A549 (cell line): Measurements from ENCODE around the gene APCS. TPM values are rescaled to one million over a fixed set of nuclear protein-coding genes. Genes with fewer than 3 reads are reported as not detected.

Experiments used
- ATAC-seq, 2 experiments: fragments of 200-7000 bp in 1 of 2; fragments of >200 bp in 1 of 2; cut with Nextera tagmentation in 1 of 2; cut with Tn5 transposase in 1 of 2; 3 replicates each; pipeline versions ENCODE4 v1.8.0 to v1.9.1; 2018 to 2020; ENCODE audit warnings: mild to moderate bottlenecking in 1 of 2, moderate library complexity in 1 of 2
- CTCF ChIA-PET: fragments of 300-600 bp; sonication (Branson Sonifier 250); formaldehyde crosslinking; extraction: SDS; loops from one replicate; lab custom pipeline; 2021; ENCODE audit warnings: antibody characterized with exemption, inconsistent platforms; lab: Yijun Ruan, JAX
- POLR2A ChIA-PET: fragments of 350-600 bp; formaldehyde crosslinking; extraction: SDS; loops from one replicate; lab custom pipeline; 2021; ENCODE audit warnings: antibody characterized with exemption, inconsistent platforms; lab: Yijun Ruan, JAX
- DNase-seq, 2 experiments: peaks; one replicate each; pipeline versions ENCODE4 v3.0.0 to v3.0.0-alpha.2; 2011 to 2016; ENCODE audit warnings: low read depth in 1 of 2, low spot score in 1 of 2
- FAIRE-seq: peaks from 2 replicates; lab custom pipeline; 2011; peaks lifted over from hg19 to GRCh38; lab: Jason Lieb, UNC
- H3K27ac ChIP-seq, 2 experiments: fragments of >200 bp; sonication (Bioruptor Twin); formaldehyde crosslinking; 3 replicates each; pipeline ENCODE4 v1.5.1; 2016 to 2017
- H3K4me1 ChIP-seq: fragments of >200 bp; sonication (Bioruptor Twin); formaldehyde crosslinking; 3 replicates; pipeline ENCODE4 v1.6.1; 2016
- H3K4me2 ChIP-seq: fragments of >200 bp; sonication (Bioruptor Twin); formaldehyde crosslinking; 3 replicates; pipeline ENCODE4 v1.6.1; 2016
- H3K4me3 ChIP-seq: fragments of >200 bp; sonication (Bioruptor Twin); formaldehyde crosslinking; 3 replicates; pipeline ENCODE4 v1.5.1; 2016
- H3K9me3 ChIP-seq: fragments of >200 bp; sonication (Bioruptor Twin); formaldehyde crosslinking; 3 replicates; pipeline ENCODE4 v1.6.1; 2016
- CBX2 ChIP-seq: fragments of 200-600 bp; sonication (generic); IDR thresholded peaks from 2 replicates; pipeline ENCODE4 v1.6.1; 2016; ENCODE audit warnings: low read depth, mild to moderate bottlenecking, borderline replicate concordance
- CBX8 ChIP-seq: fragments of 200-600 bp; sonication (generic); IDR thresholded peaks from 2 replicates; pipeline ENCODE4 v1.6.1; 2016
- CEBPB ChIP-seq, 2 experiments: fragments of >200 bp in 1 of 2; sonication (Bioruptor Twin) in 1 of 2; formaldehyde crosslinking in 1 of 2; IDR thresholded peaks; 2 replicates each; pipeline ENCODE4 v1.6.1; 2012 to 2016
- CHD2 ChIP-seq: fragments of 150-350 bp; IDR thresholded peaks from 2 replicates; pipeline ENCODE4 v1.6.1; 2014; ENCODE audit warnings: low read length; ENCODE audit not compliant: partially characterized antibody
- FOSL2 ChIP-seq, 2 experiments: fragments of 450-650 bp in 1 of 2; fragments of >200 bp in 1 of 2; sonication (Bioruptor Twin) in 1 of 2; formaldehyde crosslinking; IDR thresholded peaks; 2 replicates each; pipeline versions ENCODE4 v1.5.0 to v1.6.1; 2016 to 2020; ENCODE audit warnings: mild to moderate bottlenecking in 1 of 2, moderate library complexity in 1 of 2
- GATA3 ChIP-seq: IDR thresholded peaks from 2 replicates; pipeline ENCODE4 v1.6.1; 2012; ENCODE audit warnings: borderline replicate concordance
- HEYL ChIP-seq: fragments of 250-450 bp; sonication (Bioruptor Pico); IDR thresholded peaks from 2 replicates; pipeline ENCODE4 v1.8.0; 2021; ENCODE audit warnings: mild to moderate bottlenecking, moderate library complexity
- HOXB13 ChIP-seq: fragments of 250-450 bp; sonication (Bioruptor Pico); IDR thresholded peaks from 2 replicates; pipeline ENCODE4 v1.5.0; 2020; ENCODE audit warnings: low read depth, mild to moderate bottlenecking, moderate library complexity
- HOXB5 ChIP-seq: fragments of 250-450 bp; sonication (Bioruptor Pico); IDR thresholded peaks from 2 replicates; pipeline ENCODE4 v1.5.0; 2020; ENCODE audit warnings: mild to moderate bottlenecking, moderate library complexity
- MYC ChIP-seq: IDR thresholded peaks from 2 replicates; pipeline ENCODE4 v1.6.1; 2012; ENCODE audit warnings: mild to moderate bottlenecking, inconsistent platforms, low read length, improper control_type of control experiment, borderline replicate concordance
- NPAS2 ChIP-seq: fragments of 250-450 bp; sonication (Bioruptor Pico); IDR thresholded peaks from 2 replicates; pipeline ENCODE4 v1.8.0; 2022; ENCODE audit warnings: mild to moderate bottlenecking, moderate library complexity, borderline replicate concordance
- NR3C1 ChIP-seq: fragments of >200 bp; sonication (Bioruptor Twin); formaldehyde crosslinking; IDR thresholded peaks from 3 replicates; pipeline ENCODE4 v1.6.1; 2017
- POLR2A ChIP-seq: IDR thresholded peaks from 2 replicates; pipeline ENCODE4 v1.6.1; 2012; ENCODE audit warnings: mild to moderate bottlenecking, low read length
- RARB ChIP-seq: fragments of 250-450 bp; sonication (Bioruptor Pico); IDR thresholded peaks from 2 replicates; pipeline ENCODE4 v1.8.0; 2021; ENCODE audit warnings: mild to moderate bottlenecking, moderate library complexity
- RNF2 ChIP-seq: fragments of 200-600 bp; sonication (generic); IDR thresholded peaks from 2 replicates; pipeline ENCODE4 v1.6.1; 2016; ENCODE audit warnings: low read depth, mild to moderate bottlenecking, antibody characterized with exemption, moderate library complexity, borderline replicate concordance
- SMC3 ChIP-seq: fragments of >200 bp; sonication (Bioruptor Twin); formaldehyde crosslinking; IDR thresholded peaks from 3 replicates; pipeline ENCODE4 v1.6.1; 2018; ENCODE audit warnings: inconsistent platforms
- SREBF2 ChIP-seq: fragments of 450-650 bp; IDR thresholded peaks from 2 replicates; pipeline ENCODE4 v1.6.1; 2014; ENCODE audit warnings: mild to moderate bottlenecking, moderate library complexity
- TFCP2L1 ChIP-seq: fragments of 250-450 bp; sonication (Bioruptor Pico); IDR thresholded peaks from 2 replicates; pipeline ENCODE4 v1.5.0; 2021; ENCODE audit warnings: mild to moderate bottlenecking
- ZSCAN20 ChIP-seq: fragments of 250-450 bp; sonication (Bioruptor Pico); IDR thresholded peaks from 2 replicates; pipeline ENCODE4 v1.8.0; 2022; ENCODE audit warnings: mild to moderate bottlenecking, moderate library complexity
- WGBS: methylation state at CpG from one replicate; pipeline ENCODE4 v1.1.6; 2017; ENCODE audit errors: missing lambda C conversion rate; 5-methylcytosine and 5-hydroxymethylcytosine counted together
- polyA plus RNA-seq, 4 experiments: library from polyadenylated mRNA; depleted of rRNA in 3 of 4; stranded (reverse); fragments of >200 nt; fragmentation: RNase III in 1 of 4; extraction: RNeasy Plus Mini Kit Qiagen cat#74134 plus additional on column Dnase treatment in 1 of 4; gene quantifications; 2 replicates in 3 of 4; 3 replicates in 1 of 4; pipeline ENCODE4 v1.2.3, GENCODE V29; 2011 to 2017
- TF ChIP-seq, protein P1 (sequence below): fragments of 200-600 bp; sonication (generic); IDR thresholded peaks from 2 replicates; pipeline ENCODE4 v1.6.1; 2016; ENCODE audit warnings: antibody characterized with exemption, mild to moderate bottlenecking, moderate library complexity
- TF ChIP-seq, protein P2 (sequence below): fragments of 250-450 bp; sonication (Bioruptor Pico); IDR thresholded peaks from 2 replicates; pipeline ENCODE4 v1.5.0; 2020; ENCODE audit warnings: low read depth, mild to moderate bottlenecking, moderate library complexity
- TF ChIP-seq, protein P3 (sequence below): fragments of 250-450 bp; sonication (Bioruptor Pico); IDR thresholded peaks from 2 replicates; pipeline ENCODE4 v1.5.0; 2021; ENCODE audit warnings: mild to moderate bottlenecking, moderate library complexity, borderline replicate concordance
- TF ChIP-seq, protein P4 (sequence below): IDR thresholded peaks from 2 replicates; pipeline ENCODE4 v1.6.1; 2012; ENCODE audit warnings: low read depth, borderline replicate concordance

Gene APCS
- polyA plus RNA-seq, 2 of the 4 experiments (the other 2 are of a cell fraction) = not detected

DNA sequence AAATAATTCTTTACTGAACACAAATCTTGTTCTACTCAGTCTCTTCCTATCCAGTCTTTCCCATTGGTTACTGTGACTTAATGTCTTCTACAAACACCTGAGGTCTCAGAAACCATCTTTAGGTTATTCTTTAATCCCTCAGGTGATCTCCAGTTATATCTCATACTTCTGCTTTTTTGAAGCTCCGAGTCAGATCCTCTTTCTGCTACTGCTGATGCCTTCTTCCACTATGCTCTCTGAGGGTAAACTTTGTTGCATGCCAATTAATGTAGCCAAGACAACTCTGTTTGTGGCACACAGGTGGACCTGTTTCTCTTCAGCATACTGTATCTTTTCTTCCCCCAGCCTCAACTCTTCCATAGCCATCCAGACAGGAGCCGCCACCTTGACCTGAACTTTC is 3.1 kb upstream of the APCS start:
- WGBS = 30% methylated on average over 2 of the region's 2 CpGs

DNA sequence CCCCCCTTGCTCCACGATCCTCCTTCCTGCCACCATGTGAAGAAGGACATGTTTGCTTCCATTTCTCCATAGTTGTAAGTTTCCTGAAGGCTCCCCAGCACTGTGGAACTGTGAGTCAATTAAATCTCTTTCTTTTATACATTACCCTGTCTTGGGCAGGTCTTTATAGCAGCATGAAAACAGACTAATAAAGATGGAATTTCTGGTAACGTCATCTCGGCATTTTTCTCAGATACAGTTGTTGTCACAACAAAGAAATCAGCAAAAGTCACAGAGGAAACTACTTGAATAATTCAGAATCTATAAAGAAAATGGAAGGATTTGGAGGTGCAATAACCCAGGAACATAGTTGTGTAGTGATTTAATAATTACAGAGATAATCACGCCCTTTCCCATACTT is 4.4 kb downstream of the APCS start:
- FAIRE-seq (no peak), ATAC-seq (no peak), DNase-seq (no peak)
- ChIA-PET CTCF (no interaction called here), POLR2A (no interaction called here)
- H3K4me3 ChIP-seq = no peak overlapping the region
- no peak for TF ChIP-seq HEYL (CRISPR knock-in tag)
- TF ChIP-seq, protein P1, sequence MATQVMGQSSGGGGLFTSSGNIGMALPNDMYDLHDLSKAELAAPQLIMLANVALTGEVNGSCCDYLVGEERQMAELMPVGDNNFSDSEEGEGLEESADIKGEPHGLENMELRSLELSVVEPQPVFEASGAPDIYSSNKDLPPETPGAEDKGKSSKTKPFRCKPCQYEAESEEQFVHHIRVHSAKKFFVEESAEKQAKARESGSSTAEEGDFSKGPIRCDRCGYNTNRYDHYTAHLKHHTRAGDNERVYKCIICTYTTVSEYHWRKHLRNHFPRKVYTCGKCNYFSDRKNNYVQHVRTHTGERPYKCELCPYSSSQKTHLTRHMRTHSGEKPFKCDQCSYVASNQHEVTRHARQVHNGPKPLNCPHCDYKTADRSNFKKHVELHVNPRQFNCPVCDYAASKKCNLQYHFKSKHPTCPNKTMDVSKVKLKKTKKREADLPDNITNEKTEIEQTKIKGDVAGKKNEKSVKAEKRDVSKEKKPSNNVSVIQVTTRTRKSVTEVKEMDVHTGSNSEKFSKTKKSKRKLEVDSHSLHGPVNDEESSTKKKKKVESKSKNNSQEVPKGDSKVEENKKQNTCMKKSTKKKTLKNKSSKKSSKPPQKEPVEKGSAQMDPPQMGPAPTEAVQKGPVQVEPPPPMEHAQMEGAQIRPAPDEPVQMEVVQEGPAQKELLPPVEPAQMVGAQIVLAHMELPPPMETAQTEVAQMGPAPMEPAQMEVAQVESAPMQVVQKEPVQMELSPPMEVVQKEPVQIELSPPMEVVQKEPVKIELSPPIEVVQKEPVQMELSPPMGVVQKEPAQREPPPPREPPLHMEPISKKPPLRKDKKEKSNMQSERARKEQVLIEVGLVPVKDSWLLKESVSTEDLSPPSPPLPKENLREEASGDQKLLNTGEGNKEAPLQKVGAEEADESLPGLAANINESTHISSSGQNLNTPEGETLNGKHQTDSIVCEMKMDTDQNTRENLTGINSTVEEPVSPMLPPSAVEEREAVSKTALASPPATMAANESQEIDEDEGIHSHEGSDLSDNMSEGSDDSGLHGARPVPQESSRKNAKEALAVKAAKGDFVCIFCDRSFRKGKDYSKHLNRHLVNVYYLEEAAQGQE = no peak
- no peak for TF ChIP-seq CBX2
- TF ChIP-seq CHD2 = no peak
- TF ChIP-seq, protein P2, sequence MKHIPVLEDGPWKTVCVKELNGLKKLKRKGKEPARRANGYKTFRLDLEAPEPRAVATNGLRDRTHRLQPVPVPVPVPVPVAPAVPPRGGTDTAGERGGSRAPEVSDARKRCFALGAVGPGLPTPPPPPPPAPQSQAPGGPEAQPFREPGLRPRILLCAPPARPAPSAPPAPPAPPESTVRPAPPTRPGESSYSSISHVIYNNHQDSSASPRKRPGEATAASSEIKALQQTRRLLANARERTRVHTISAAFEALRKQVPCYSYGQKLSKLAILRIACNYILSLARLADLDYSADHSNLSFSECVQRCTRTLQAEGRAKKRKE (CRISPR knock-in tag) = no peak
- no peak for TF ChIP-seq CEBPB (IDR thresholded peaks at IDR 0.05)
- TF ChIP-seq SMC3 = no peak
- TF ChIP-seq CBX8 = no peak
- TF ChIP-seq GATA3 = no peak
- TF ChIP-seq POLR2A = no peak
- TF ChIP-seq FOSL2 (IDR thresholded peaks at IDR 0.05) = no peak
- no peak for TF ChIP-seq FOSL2 (CRISPR knock-in tag; IDR thresholded peaks at IDR 0.05)
- TF ChIP-seq NR3C1 = no peak
- TF ChIP-seq, protein P3, sequence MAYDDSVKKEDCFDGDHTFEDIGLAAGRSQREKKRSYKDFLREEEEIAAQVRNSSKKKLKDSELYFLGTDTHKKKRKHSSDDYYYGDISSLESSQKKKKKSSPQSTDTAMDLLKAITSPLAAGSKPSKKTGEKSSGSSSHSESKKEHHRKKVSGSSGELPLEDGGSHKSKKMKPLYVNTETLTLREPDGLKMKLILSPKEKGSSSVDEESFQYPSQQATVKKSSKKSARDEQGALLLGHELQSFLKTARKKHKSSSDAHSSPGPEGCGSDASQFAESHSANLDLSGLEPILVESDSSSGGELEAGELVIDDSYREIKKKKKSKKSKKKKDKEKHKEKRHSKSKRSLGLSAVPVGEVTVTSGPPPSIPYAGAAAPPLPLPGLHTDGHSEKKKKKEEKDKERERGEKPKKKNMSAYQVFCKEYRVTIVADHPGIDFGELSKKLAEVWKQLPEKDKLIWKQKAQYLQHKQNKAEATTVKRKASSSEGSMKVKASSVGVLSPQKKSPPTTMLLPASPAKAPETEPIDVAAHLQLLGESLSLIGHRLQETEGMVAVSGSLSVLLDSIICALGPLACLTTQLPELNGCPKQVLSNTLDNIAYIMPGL = no peak
- no peak for TF ChIP-seq TFCP2L1 (CRISPR knock-in tag)
- TF ChIP-seq ZSCAN20 (CRISPR knock-in tag) = no peak
- no peak for TF ChIP-seq HOXB13 (CRISPR knock-in tag)
- TF ChIP-seq MYC = no peak
- TF ChIP-seq, protein P4, sequence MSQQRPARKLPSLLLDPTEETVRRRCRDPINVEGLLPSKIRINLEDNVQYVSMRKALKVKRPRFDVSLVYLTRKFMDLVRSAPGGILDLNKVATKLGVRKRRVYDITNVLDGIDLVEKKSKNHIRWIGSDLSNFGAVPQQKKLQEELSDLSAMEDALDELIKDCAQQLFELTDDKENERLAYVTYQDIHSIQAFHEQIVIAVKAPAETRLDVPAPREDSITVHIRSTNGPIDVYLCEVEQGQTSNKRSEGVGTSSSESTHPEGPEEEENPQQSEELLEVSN = no peak
- H3K27ac ChIP-seq = no peak overlapping the region
- 54% methylated on average over 4 of the region's 4 CpGs for WGBS
- peaks cover 2% of the 10 kb centered on the region; the same call in 1 of the 3 replicates for H3K4me1 ChIP-seq
- peaks cover 34% of the 10 kb centered on the region for H3K9me3 ChIP-seq
- no peak overlapping the region for H3K4me2 ChIP-seq

More for the DNA sequence above, 3.1 kb upstream of the APCS start:
- ChIA-PET POLR2A (no interaction called here), CTCF (no interaction called here)
- no peak for DNase-seq
- no peaks in the 10 kb centered on the region for H3K9me3 ChIP-seq
- no peak for ATAC-seq
- FAIRE-seq = no peak
- no peaks in the 10 kb centered on the region for H3K4me1 ChIP-seq
- H3K4me3 ChIP-seq = no peak overlapping the region
- TF ChIP-seq RARB (CRISPR knock-in tag) (no peak), RNF2 (no peak), HOXB13 (CRISPR knock-in tag) (no peak), NPAS2 (CRISPR knock-in tag) (no peak), CEBPB (IDR thresholded peaks at IDR 0.05) (no peak), SREBF2 (no peak), HOXB5 (CRISPR knock-in tag) (no peak)
- TF ChIP-seq, protein P3 = no peak
- TF ChIP-seq, all 56 proteins: peak for 0
- Histone ChIP-seq H3K27ac (no peak overlapping the region), H3K4me2 (no peak overlapping the region)
